Transverse colon (tissue), 4 donors: ENCODE data around the gene PLA2G5. TPM values are rescaled to one million over a fixed set of nuclear protein-coding genes. Genes with fewer than 3 reads are reported as not detected.

Source experiments
- DNase-seq: peaks from one replicate; pipeline ENCODE4 v3.0.0-alpha.2; 2019
- H3K27ac ChIP-seq, 4 donors: fragments of 200-600 bp; sonication (generic); 2 replicates each; pipeline ENCODE4 v1.5.1; 2016 to 2018; ENCODE audit warnings: inconsistent platforms in 4 of 4
- H3K27me3 ChIP-seq: fragments of 200-600 bp; sonication (generic); 2 replicates; pipeline ENCODE4 v1.5.1; 2017; ENCODE audit warnings: inconsistent platforms
- H3K36me3 ChIP-seq, 4 donors: fragments of 200-600 bp; sonication (generic); 2 replicates each; pipeline ENCODE4 v1.5.1; 2017 to 2019; ENCODE audit warnings: inconsistent platforms in 4 of 4
- H3K4me1 ChIP-seq, 4 donors: fragments of 200-600 bp; sonication (generic); 2 replicates each; pipeline ENCODE4 v1.5.1; 2017 to 2020; ENCODE audit warnings: inconsistent platforms in 4 of 4
- H3K4me3 ChIP-seq, 4 donors: fragments of 200-600 bp; sonication (generic); 1 replicate in 1 of 4; 2 replicates in 3 of 4; pipeline versions ENCODE4 v1.5.1 to v1.6.1; 2017 to 2019; ENCODE audit warnings: inconsistent platforms in 4 of 4
- H3K9me3 ChIP-seq, 2 donors: fragments of 200-600 bp; sonication (generic); 2 replicates each; pipeline ENCODE4 v1.5.1; 2017 to 2019; ENCODE audit warnings: inconsistent platforms in 2 of 2
- CTCF ChIP-seq, 5 experiments: fragments of 200-600 bp in 3 of 5; fragments of 450-650 bp in 2 of 5; sonication (generic) in 3 of 5; IDR thresholded peaks; 1 replicate in 2 of 5; 2 replicates in 3 of 5; pipeline ENCODE4 v1.5.1; 2016 to 2017; ENCODE audit warnings: antibody characterized with exemption in 5 of 5, inconsistent platforms in 3 of 5, mild to moderate bottlenecking in 2 of 5, moderate library complexity in 1 of 5
- EP300 ChIP-seq: sonication (generic); formaldehyde crosslinking; IDR thresholded peaks from one replicate; pipeline ENCODE4 v1.6.1; 2017; ENCODE audit warnings: antibody characterized with exemption, low read depth
- POLR2A ChIP-seq: fragments of 450-650 bp; IDR thresholded peaks from one replicate; pipeline ENCODE4 v1.6.1; 2016; ENCODE audit warnings: antibody characterized with exemption, mild to moderate bottlenecking, moderate library complexity
- POLR2AphosphoS5 ChIP-seq, 3 donors: sonication (generic); formaldehyde crosslinking; IDR thresholded peaks; one replicate each; pipeline ENCODE4 v1.6.1; 2016; ENCODE audit warnings: antibody characterized with exemption in 3 of 3
- whole genome bisulfite sequencing, 2 donors: methylation state at CpG; one replicate each; pipeline ENCODE4 v1.1.5; 2018; ENCODE audit warnings: low coverage in 1 of 2; 5-methylcytosine and 5-hydroxymethylcytosine counted together
- in situ Hi-C, 4 donors: fragments of 200-750 bp; cut with MboI; loops; one replicate each; pipeline versions ENCODE4 v1.15.0 to v1.15.1; 2017; ENCODE audit warnings: low sequenced_read_pairs in 3 of 4, low pct_ligation_motif_present in 1 of 4, low pct_unique_long_range_greater_than_20kb in 1 of 4
- intact Hi-C: fragments of 100-400 bp; cut with DNase I; formaldehyde crosslinking; loops from one replicate; pipeline ENCODE4 v1.15.1; 2023; ENCODE audit warnings: low total_unique reads
- total RNA-seq, 4 donors: library from RNA; depleted of rRNA; stranded (reverse); fragments of >200 nt; gene quantifications; one replicate each; pipeline ENCODE4 v1.1.0, GENCODE V29; 2016

PLA2G5 gene
- total RNA-seq, 4 donors from 2014 or later: 0.60 to 3.1 (median 2.9) TPM; not detected in 1

DNA sequence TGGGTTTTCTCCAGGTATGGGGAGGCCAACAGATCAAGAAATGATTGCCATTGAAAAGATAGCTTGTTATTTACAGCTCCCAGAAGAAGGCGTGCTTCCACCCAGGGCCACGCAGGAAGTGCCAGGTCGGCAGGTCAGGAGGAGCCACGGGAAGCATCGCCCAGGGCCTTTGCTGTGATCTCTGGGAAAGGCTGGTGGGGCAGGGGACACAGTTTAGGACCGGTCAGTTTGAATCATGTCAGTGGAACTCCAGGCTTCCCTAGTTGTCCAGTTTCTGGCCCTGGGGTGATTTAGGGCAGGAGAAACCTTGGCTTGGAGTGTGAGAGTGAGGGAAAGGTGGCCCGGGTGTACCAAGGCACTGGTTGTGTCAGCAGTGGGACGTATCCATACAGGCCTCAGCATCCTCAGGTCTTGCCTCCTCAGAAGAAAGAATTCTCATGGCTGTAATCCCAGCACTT, 11.4 kb downstream of the PLA2G5 start:
- Histone ChIP-seq H3K27ac (no peak overlapping the region), H3K9me3 (no peaks in the 10 kb centered on the region), H3K4me1 (peaks cover 0 to 4% (median 0%) of the 10 kb centered on the region in 4 donors), H3K36me3 (no peaks in the 10 kb centered on the region), H3K27me3 (no peaks in the 10 kb centered on the region), H3K4me3 (no peak overlapping the region)
- TF ChIP-seq POLR2AphosphoS5 (IDR thresholded peaks at IDR 0.05): no peak
- no peak for TF ChIP-seq CTCF (IDR thresholded peaks at IDR 0.05)
- TF ChIP-seq POLR2A: no peak
- TF ChIP-seq EP300: no peak
- 66% methylated on average over 8 of the region's 8 CpGs; no CpG with 5 or more reads in 1 of the 2 donors for WGBS, 2 donors
- in situ Hi-C loops (no loop called here), intact Hi-C loops (no loop called here)
- no peak for DNase-seq

DNA sequence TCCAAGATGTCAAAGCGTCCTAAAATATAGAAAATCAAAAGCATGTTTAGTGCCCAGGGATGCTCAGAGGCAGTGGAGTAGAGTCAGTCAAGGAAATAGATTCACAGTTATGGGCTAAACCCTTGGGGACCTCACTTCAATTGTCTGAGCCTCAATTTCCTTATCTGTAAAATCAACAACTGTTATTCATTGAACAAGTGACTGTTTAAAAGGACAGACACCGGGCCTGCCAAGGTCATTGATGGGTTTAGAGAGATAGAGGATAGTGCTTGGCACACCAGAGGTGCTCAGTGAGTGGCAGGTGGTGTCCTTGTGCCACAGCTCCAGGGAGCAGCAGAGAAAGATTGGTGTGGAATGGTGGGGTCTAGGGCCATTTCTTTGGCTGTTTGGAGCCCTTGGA, 12.8 kb downstream of the PLA2G5 start:
- peaks cover 0 to 4% (median 0%) of the 10 kb centered on the region in 4 donors for H3K4me1 ChIP-seq
- no peak overlapping the region for H3K27ac ChIP-seq
- no peaks in the 10 kb centered on the region for H3K36me3 ChIP-seq
- in situ Hi-C loops (no loop called here), intact Hi-C loops (no loop called here)
- no peak overlapping the region for H3K4me3 ChIP-seq
- 83% methylated on average over 2 of the region's 2 CpGs; no CpG with 5 or more reads in 1 of the 2 donors for WGBS, 2 donors
- H3K9me3 ChIP-seq: no peaks in the 10 kb centered on the region
- DNase-seq: no peak
- no peaks in the 10 kb centered on the region for H3K27me3 ChIP-seq
- TF ChIP-seq POLR2AphosphoS5 (IDR thresholded peaks at IDR 0.05) (no peak), POLR2A (no peak), CTCF (IDR thresholded peaks at IDR 0.05) (no peak), EP300 (no peak)

DNA sequence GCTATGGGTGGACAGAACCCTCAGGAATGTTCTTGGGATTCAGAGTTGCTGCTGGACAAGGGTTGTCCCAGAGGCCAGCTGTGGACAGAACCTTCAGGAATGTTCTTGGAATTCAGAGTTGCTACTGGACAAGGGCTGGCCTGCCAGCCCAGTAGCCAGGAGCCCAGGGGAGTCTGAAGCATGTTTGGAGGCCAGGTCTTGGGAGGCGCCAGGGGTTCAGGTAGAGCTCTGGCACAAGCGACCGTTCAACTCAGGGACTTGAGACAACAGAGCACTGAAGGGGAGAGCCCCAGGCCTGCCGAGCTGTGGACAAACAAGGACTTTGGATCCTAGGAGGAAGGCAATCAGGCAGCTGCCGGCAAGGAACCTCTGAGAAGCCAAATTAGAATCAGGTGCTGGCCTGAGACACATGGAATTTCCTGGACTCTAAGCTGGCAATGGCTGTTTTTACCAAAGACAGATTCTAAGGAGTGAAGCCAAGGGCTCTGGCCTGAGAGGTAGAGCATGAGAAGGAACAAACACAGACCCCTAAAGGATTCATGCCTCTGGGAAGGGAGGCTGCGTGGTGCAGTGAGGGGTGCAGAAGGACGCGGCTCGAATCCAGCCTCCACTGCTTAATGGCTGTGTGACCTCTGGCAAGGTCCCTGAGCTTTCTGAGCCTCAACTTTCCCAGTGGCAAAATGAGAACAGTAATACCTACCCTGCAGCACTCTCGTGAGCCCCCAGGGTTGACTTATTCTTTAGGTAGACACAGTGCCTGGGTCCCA, 13.4 kb downstream of the PLA2G5 start:
- DNase-seq: peak; percentile 17

DNA sequence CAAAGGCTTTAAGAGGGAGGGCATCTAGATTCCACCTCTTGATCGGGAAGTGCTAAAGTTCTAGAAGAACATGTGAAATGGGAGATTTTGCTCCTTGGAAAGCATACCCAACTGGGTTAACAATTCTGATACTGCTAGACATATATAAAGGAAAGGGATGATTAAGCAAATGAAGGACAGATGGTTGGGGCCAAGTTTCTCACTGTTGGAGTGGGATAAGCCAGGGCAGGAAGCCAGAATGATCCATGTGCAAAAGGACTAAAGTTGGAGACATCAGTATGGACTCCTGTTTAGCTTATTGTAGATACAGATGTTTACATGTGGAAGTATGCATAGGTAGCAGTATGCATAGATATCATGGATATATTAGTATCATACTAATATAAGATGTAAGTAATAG, 16.8 kb downstream of the PLA2G5 start:
- no peak for DNase-seq
- Histone ChIP-seq H3K36me3 (no peaks in the 10 kb centered on the region), H3K27me3 (no peaks in the 10 kb centered on the region), H3K4me1 (no peaks in the 10 kb centered on the region), H3K27ac (no peak overlapping the region), H3K9me3 (no peaks in the 10 kb centered on the region), H3K4me3 (no peak overlapping the region)
- intact Hi-C loops: no loop called here
- 91% methylated on average over 1 of the region's 1 CpG; no CpG with 5 or more reads in 1 of the 2 donors for WGBS, 2 donors
- in situ Hi-C loops: no loop called here
- TF ChIP-seq EP300: no peak
- no peak for TF ChIP-seq POLR2A
- TF ChIP-seq CTCF (IDR thresholded peaks at IDR 0.05): no peak
- TF ChIP-seq POLR2AphosphoS5 (IDR thresholded peaks at IDR 0.05): no peak

More for the DNA sequence above, 13.4 kb downstream of the PLA2G5 start:
- H3K4me1 ChIP-seq: peaks cover 0 to 4% (median 0%) of the 10 kb centered on the region in 4 donors
- in situ Hi-C loops: no loop called here
- H3K27me3 ChIP-seq: no peaks in the 10 kb centered on the region
- TF ChIP-seq CTCF (IDR thresholded peaks at IDR 0.05) (no peak), POLR2AphosphoS5 (IDR thresholded peaks at IDR 0.05) (no peak), POLR2A (no peak), EP300 (no peak)
- H3K27ac ChIP-seq: no peak overlapping the region
- intact Hi-C loops: no loop called here
- no peak overlapping the region for H3K4me3 ChIP-seq
- no peaks in the 10 kb centered on the region for H3K9me3 ChIP-seq
- H3K36me3 ChIP-seq: no peaks in the 10 kb centered on the region
- 75 to 100% methylated on average over 5 to 10 of the region's 10 CpGs for WGBS, 2 donors
